GM12873 (cell line): Measurements from ENCODE around the gene IFNGR2.

Experiments used
- CTCF ChIP-seq: IDR thresholded peaks from 2 replicates; pipeline ENCODE4 v1.5.1; 2012; ENCODE audit warnings: low read depth, mild to moderate bottlenecking, moderate library complexity, low read length, control low read depth; ENCODE audit not compliant: insufficient read depth; ENCODE audit errors: missing control alignments

Gene IFNGR2

GRCh38 chr21:33403128-33403785 is at the start of gene IFNGR2:
TSS of gene IFNGR2 (plus strand) at chr21:33403413. CDS start at chr21:33403544, 131 bp downstream.
- no peak for TF ChIP-seq CTCF

- no peak for TF ChIP-seq CTCF
Observed at GRCh38 chr21:33355355-33355754, 47.9 kb upstream of the IFNGR2 start.

- no peak for TF ChIP-seq CTCF
Observed at GRCh38 chr21:33355996-33356395, 47.2 kb upstream of the IFNGR2 start.

GRCh38 chr21:33357177-33357576 is 46.0 kb upstream of the IFNGR2 start:
- TF ChIP-seq CTCF: no peak

GRCh38 chr21:33359446-33359845 is 43.8 kb upstream of the IFNGR2 start:
- TF ChIP-seq CTCF: no peak

- TF ChIP-seq CTCF: no peak
Observed at GRCh38 chr21:33360281-33360680, 42.9 kb upstream of the IFNGR2 start.

- peak; percentile 98 for TF ChIP-seq CTCF
Observed at GRCh38 chr21:33360881-33361602, 42.2 kb upstream of the IFNGR2 start.
